Activated CD4-positive, CD25-positive, alpha-beta regulatory T cell (primary cell): Measurements from ENCODE around the gene PDGFD.

Source experiments
- DNase-seq, 4 experiments: peaks; one replicate each; lab custom pipeline; 2025; lab: John Stamatoyannopoulos, UW

PDGFD gene

GRCh38 chr11:104164028-104164520 is at the start of gene PDGFD:
PDGFD (minus strand) TSS chr11:104164147.
- no peak for DNase-seq

GRCh38 chr11:104206936-104207335 is 43.0 kb upstream of the PDGFD start:
- no peak for DNase-seq

- no peak for DNase-seq
These were observed 41.9 kb upstream of the PDGFD start for GRCh38 chr11:104205838-104206237.

- DNase-seq: no peak
These were observed 36.7 kb upstream of the PDGFD start for GRCh38 chr11:104200688-104201087.

GRCh38 chr11:104199053-104199452 is 35.1 kb upstream of the PDGFD start:
- no peak for DNase-seq

GRCh38 chr11:104198576-104198975 is 34.6 kb upstream of the PDGFD start:
- no peak for DNase-seq

- DNase-seq: no peak
These were observed 27.2 kb upstream of the PDGFD start for GRCh38 chr11:104191124-104191523.

GRCh38 chr11:104183593-104183992 is 19.6 kb upstream of the PDGFD start:
- DNase-seq: no peak

- no peak for DNase-seq
These were observed 11.8 kb upstream of the PDGFD start for GRCh38 chr11:104175769-104176168.

GRCh38 chr11:104169091-104169490 is 5.1 kb upstream of the PDGFD start:
- DNase-seq: no peak

GRCh38 chr11:104165014-104165413 is 1.1 kb upstream of the PDGFD start:
- no peak for DNase-seq

- no peak for DNase-seq
These were observed 583 bp downstream of the PDGFD start for GRCh38 chr11:104163100-104164027.

- no peak for DNase-seq
These were observed 2.0 kb downstream of the PDGFD start for GRCh38 chr11:104161751-104162450.

- DNase-seq: no peak
These were observed 4.6 kb downstream of the PDGFD start for GRCh38 chr11:104159356-104159755.

- no peak for DNase-seq
These were observed 8.6 kb downstream of the PDGFD start for GRCh38 chr11:104155375-104155774.

GRCh38 chr11:104154296-104154695 is 9.7 kb downstream of the PDGFD start:
- DNase-seq: no peak

GRCh38 chr11:104152941-104153505 is 10.9 kb downstream of the PDGFD start:
- no peak for DNase-seq

GRCh38 chr11:104151404-104152204 is 12.3 kb downstream of the PDGFD start:
- DNase-seq: no peak

- DNase-seq: no peak
These were observed 15.2 kb downstream of the PDGFD start for GRCh38 chr11:104148706-104149105.

- DNase-seq: no peak
These were observed 15.9 kb downstream of the PDGFD start for GRCh38 chr11:104148074-104148473.

GRCh38 chr11:104146943-104147342 is 17.0 kb downstream of the PDGFD start:
- DNase-seq: no peak

GRCh38 chr11:104146421-104146820 is 17.5 kb downstream of the PDGFD start:
- no peak for DNase-seq
